ENCODE measurements around the gene POLR3E.
A peak's percentile ranks its signal among the peaks of the same experiment; 100 is the strongest.
"Not testable (repeated sequence)": the region's sequence is repeated elsewhere in the genome, so short reads cannot be mapped to it uniquely, and the experiment has no call there.

The POLR3E gene

GRCh38 chr16:22293137-22294106, 3.8 kb upstream of the POLR3E start:
- no peak for DNase-seq

GRCh38 chr16:22296225-22297113, 740 bp upstream of the POLR3E start:
- DNase-seq, result no peak

- peak; percentile 93 for DNase-seq
These were observed 893 bp downstream of the POLR3E start for GRCh38 chr16:22297871-22298733.

DNA sequence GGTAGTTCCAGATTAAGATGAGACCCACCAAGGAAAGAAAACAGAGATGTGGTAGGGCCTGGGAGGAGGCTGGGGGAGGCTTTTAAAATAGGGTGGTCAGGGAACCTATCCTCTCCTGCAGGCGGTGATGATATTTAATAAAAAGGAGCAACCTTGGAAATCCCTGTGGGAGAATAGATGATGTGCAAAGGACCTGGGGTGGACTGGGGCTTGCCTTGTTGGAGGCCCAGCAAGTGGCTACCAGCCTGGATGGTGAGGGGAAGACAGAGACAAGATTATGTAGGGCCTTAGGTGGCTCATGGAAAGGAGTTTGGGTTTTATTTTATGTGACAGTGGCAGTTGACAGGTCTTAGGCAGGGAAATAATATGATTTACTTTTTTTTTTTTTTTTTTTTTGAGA, 1.8 kb downstream of the POLR3E start:
- DNase-seq, result no peak

DNA sequence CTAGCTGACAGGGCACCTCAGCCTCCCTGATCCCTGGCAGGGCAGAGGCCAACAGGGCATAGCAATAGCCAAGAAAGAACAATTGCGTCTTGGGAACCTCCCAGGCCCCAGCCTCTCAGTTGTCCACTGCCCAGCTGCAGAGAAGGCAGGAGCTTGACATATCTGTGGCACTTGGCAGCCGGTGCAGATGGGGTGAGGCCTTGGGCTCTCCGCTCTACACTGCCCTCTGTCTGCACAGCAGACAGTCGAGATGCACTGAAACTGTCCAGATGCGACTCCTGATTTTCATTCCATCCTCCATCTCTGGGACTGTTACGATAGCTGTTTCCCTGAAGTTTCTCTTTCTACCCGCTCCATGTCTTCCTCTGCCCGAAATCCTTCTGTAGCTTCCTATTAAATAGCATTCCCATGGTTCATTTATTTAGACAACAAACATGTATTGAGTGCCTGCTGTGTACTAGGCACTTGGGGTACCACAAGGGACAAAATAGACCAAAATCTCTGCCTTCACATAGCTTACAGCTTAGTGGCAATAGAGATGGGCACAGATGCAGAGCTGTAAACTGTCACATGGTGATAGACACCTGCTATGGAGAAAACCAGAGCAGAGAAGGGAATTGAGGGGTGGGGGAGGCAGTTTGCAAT, 3.3 kb downstream of the POLR3E start:
- peak; percentile 36 for DNase-seq

DNA sequence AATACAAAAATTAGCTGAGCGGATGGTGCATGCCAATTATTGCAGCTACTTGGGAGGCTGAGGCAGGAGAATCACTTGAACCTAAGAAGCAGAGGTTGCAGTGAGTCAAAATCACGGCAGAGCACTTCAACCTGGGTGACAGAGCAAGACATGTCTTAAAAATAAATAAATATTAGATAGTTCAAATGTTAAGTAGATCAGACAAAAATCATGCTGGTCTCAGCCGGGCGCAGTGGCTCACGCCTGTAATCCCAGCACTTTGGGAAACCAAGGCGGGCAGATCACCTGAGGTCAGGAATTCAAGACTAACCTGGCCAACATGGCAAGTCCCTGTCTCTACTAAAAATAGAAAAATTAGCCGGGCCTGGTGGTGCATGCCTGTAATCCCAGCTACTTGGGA, 4.2 kb downstream of the POLR3E start:
- DNase-seq, result not testable (repeated sequence)

DNA sequence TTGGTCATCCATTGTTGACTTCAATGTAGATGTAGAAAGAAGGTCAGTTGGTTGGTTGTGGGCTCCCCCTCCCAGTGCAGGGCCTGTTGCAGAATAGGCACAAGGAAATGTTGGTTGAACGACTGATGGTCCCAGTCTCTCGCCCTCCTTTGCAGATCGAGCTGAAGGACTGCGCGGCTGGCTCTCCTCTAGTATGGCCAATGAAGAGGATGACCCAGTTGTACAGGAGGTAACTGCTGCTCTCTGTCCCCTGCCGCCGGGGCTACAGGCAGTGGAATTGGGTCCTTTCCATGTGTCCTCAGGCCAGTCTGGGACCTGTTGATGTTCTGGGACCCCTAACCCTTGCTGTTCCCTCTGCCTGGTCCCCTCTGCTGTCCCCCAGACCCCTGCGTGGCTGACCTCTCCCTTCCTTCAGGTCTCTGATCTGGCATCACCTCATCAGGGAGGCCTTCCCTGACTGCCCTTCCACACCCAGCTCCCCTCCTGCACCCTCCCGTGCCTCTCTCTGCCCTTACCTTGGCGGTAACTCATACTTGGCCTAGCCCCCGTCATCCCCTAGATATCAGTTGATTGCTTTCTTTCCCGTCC, 5.7 kb downstream of the POLR3E start:
- no peak for DNase-seq

DNA sequence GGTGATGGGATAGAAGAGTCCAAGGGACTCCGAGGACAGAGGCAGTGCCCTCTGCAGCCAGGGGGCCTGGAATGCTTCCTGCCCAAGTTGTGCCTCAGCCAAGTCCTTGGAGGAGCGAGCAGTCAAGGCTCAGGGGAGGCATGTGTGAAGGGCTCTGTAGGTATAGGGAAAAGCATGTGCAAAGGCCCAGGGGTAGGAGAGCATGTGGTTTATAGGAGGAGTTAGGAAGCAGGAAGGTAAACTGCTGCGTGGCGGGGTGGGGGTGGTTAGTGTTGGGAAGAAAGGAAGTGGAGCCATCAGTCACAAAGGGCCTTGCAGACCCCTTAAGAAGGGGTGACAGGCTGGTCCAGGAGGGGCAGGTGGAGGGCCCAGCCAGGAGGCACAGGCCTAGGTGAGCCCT, 7.2 kb downstream of the POLR3E start:
- DNase-seq, result no peak

DNA sequence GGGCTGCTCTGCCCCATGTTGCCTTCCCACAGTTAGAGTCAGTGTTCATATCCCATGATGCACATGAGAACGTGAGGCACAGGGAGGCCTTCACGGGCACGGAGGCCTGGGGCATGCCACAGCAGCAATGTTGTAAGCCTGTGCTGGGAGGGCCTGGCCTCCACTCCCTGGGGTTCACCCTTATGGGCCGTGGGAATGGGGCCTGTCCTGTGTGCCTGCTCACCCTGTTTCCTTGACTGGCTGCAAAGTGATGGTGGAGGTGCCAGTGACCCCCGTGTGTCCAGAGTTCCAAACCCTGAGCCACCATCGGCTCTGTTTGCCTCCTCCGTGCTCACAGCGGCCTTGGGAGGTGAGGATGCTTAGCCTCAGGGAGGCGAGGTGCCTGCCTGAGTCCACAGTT, 9.6 kb downstream of the POLR3E start:
- no peak for DNase-seq

DNA sequence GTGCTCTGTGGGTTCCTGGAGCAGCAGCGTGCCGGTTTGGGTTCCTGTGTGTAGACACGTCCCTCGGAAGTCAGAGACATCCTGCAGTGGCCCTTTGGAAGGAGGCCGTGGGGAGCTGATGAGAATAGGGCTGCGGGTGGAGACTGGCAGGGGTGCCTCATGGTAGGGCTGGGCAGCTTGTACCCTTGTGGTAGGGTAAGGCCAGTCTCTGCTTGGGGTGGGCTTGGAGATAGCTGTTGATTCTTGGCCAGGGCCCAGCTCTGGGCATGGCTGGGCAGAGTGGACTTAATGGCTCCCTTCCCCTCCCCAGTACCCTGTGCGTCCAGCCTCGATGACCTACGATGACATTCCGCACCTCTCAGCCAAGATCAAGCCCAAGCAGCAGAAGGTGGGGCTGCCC, 10.6 kb downstream of the POLR3E start:
- no peak for DNase-seq

- no peak for DNase-seq
These were observed 11.8 kb downstream of the POLR3E start for GRCh38 chr16:22308824-22309520.

- DNase-seq, result no peak
These were observed 14.3 kb downstream of the POLR3E start for GRCh38 chr16:22311520-22311919.

GRCh38 chr16:22312897-22313781, 15.9 kb downstream of the POLR3E start:
- no peak for DNase-seq

DNA sequence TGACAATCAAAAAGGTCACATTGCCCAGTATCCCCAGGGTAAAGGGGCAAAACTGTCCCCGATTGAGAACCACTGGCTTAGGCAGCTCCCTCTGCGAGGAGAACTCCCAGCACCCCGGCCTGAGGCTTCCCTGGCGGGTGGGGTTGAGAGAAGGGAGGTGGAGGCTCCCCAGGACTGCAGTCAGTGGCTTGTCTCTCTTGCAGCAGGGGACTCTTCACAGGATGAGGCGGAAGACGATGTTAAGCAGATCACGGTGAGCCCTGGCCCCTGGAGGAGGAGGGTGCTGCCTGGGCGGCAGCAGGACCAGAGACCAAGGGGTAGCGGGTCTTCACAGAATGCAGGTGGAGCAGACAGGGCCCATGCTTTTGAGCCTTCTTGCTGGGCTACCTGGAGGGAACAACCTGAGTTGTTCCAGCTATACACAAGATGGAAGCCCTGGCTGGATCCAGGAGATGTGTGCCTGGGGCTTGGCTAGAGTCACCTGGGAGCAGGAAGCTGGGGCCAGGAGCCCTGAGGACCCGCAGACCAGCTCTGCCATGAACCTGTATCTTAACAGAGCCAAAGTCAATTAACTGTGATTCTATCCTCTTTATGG, 16.8 kb downstream of the POLR3E start:
- no peak for DNase-seq

- no peak for DNase-seq
These were observed 17.7 kb downstream of the POLR3E start for GRCh38 chr16:22314661-22315626.

DNA sequence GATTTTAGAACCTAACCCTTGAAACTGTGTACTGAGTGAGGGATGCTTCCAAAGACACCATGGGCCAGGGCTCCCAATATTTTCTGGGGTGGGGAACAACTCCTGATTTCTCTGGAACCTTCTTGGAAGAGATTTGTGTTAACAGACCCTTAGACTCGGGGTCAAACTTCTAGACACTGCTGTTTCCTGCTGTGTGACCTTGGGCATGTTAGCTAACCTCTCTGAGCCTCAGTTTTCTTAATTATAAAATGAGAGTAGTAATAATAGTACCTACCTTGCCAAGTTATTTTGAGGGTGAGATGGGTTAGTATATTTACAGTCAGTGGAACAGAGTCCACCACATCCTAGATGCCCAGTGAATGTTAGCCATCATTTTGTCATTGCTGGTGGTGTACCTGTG, 18.8 kb downstream of the POLR3E start:
- DNase-seq, result no peak

DNA sequence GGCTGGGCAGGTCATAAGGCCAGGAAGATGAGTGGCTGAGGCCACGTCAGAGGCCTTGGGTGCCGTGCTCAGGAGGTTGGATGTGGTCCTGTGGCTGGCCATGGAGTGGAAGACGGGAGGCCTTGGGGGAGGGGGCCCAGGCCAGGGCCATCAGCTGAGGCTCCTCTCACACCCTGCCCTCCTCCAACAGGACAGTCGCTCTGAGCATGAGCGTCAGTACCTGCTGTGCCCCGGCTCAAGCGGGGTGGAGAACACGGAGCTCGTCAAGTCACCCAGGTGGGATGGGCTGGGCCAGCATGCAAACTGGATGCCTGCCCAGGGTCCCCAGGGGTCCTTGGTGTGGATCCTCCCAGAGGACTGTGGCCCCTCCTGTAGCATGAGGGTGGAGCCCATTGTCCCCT, 19.2 kb downstream of the POLR3E start:
- no peak for DNase-seq

DNA sequence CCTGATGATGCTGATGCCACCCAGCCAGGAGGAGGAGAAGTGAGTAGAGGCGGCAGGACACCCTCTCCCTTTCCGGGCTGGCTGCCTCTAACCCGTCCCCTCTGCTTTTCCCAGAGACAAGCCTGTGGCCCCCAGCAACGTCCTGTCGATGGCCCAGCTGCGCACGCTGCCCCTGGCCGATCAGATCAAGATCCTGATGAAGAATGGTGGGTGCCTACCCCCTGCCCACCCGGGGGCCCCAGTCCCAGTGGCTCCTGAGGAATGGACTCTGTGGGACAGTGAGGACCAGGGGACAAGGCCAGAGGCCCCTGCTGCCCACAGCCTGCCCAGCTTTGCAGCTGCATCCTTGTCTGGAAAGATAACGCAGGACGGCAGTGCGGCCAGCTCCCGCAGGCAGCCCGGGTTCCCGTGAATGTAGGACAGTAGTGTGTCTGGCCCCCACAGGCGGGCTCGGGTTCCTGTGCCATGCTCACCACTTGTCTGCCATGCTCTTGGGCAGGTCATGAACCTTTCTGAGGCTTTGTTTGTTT, 19.9 kb downstream of the POLR3E start:
- no peak for DNase-seq

All from NCI-H2227 treated with DMSO at 0.1 percent for 48 hours (cell line).